ENCODE data around the gene YAP1.

DNA sequence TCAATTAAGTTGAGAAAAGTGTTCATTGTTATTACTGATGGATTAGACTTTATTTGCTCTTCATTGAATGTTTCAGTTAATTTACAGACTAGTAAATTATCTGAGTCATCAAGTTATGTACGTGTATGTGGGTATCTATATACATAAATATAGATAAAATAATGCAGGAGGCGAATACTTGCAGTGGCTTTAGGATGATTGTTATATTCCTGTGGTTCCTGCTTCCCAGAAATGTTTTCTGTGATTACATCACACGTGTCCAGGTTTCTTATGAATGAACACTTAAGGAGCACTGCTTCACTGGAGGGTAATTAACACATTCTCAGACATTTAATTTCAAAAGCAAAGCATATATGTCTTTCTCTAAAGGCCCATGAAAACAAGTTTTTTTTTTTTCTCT is 28.4 kb downstream of the YAP1 start:
- TF ChIP-seq EZH2 (IDR thresholded peaks at IDR 0.05), result no peak
- TF ChIP-seq POLR2AphosphoS5 (IDR thresholded peaks at IDR 0.05; ENCODE audit: borderline replicate concordance, low read depth, low read length), result no peak
- no peak for TF ChIP-seq FOXP2 (optimal IDR thresholded peaks at IDR 0.05; ENCODE audit: control extremely low read depth, extremely low read length, insufficient read depth)
